Measurements from ENCODE around the gene ACP4.

DNA sequence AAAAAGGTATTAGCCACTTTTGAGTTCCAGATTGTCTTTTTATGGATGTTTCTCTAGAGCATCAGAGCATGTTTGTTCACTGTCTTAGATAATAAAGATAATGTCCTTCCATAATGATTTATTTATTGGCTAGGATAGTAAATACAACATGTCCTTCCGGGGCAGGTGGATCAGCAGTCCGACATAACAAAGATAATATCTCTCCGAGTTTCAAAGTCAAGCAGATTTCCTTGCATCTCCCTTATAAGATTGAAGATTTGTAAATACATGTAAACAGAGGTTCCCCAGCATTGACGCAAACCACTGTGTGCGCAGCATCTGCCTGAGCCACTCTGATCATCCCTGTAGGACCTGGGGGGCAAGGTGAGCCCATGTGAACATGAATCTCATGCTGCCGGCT is 51.9 kb downstream of the ACP4 start:
- TF ChIP-seq TAF1 (IDR thresholded peaks at IDR 0.05; ENCODE audit: borderline replicate concordance, insufficient read depth, low read length) (no peak), SIN3A (IDR thresholded peaks at IDR 0.05; ENCODE audit: borderline replicate concordance, insufficient read depth, low read length) (no peak), POLR2AphosphoS5 (IDR thresholded peaks at IDR 0.05; ENCODE audit: low read depth, low read length) (no peak), FOXP2 (optimal IDR thresholded peaks at IDR 0.05; ENCODE audit: borderline replicate concordance, extremely low read depth, extremely low read length, insufficient read depth) (no peak)
- TF ChIP-seq, protein P1, sequence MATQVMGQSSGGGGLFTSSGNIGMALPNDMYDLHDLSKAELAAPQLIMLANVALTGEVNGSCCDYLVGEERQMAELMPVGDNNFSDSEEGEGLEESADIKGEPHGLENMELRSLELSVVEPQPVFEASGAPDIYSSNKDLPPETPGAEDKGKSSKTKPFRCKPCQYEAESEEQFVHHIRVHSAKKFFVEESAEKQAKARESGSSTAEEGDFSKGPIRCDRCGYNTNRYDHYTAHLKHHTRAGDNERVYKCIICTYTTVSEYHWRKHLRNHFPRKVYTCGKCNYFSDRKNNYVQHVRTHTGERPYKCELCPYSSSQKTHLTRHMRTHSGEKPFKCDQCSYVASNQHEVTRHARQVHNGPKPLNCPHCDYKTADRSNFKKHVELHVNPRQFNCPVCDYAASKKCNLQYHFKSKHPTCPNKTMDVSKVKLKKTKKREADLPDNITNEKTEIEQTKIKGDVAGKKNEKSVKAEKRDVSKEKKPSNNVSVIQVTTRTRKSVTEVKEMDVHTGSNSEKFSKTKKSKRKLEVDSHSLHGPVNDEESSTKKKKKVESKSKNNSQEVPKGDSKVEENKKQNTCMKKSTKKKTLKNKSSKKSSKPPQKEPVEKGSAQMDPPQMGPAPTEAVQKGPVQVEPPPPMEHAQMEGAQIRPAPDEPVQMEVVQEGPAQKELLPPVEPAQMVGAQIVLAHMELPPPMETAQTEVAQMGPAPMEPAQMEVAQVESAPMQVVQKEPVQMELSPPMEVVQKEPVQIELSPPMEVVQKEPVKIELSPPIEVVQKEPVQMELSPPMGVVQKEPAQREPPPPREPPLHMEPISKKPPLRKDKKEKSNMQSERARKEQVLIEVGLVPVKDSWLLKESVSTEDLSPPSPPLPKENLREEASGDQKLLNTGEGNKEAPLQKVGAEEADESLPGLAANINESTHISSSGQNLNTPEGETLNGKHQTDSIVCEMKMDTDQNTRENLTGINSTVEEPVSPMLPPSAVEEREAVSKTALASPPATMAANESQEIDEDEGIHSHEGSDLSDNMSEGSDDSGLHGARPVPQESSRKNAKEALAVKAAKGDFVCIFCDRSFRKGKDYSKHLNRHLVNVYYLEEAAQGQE (IDR thresholded peaks at IDR 0.05; ENCODE audit: insufficient read depth in 1 of 2, low read depth in 2 of 2, low read length in 2 of 2): no peak

All from PFSK-1 (cell line).